C4-2B (cell line): ENCODE results near the gene OR2M5.

ENCODE experiments used
- H3K27ac ChIP-seq: fragments of 450-650 bp; 2 replicates; pipeline ENCODE4 v1.5.1; 2017
- ZFX ChIP-seq: fragments of 450-650 bp; IDR thresholded peaks from 2 replicates; pipeline ENCODE4 v1.6.1; 2017
- TF ChIP-seq, protein P1 (sequence below): fragments of 450-650 bp; conservative IDR thresholded peaks from 2 replicates; pipeline ENCODE4 v1.5.1; 2017; ENCODE audit warnings: mild to moderate bottlenecking

The OR2M5 gene, protein sequence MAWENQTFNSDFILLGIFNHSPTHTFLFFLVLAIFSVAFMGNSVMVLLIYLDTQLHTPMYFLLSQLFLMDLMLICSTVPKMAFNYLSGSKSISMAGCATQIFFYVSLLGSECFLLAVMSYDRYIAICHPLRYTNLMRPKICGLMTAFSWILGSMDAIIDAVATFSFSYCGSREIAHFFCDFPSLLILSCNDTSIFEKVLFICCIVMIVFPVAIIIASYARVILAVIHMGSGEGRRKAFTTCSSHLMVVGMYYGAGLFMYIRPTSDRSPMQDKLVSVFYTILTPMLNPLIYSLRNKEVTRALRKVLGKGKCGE

DNA sequence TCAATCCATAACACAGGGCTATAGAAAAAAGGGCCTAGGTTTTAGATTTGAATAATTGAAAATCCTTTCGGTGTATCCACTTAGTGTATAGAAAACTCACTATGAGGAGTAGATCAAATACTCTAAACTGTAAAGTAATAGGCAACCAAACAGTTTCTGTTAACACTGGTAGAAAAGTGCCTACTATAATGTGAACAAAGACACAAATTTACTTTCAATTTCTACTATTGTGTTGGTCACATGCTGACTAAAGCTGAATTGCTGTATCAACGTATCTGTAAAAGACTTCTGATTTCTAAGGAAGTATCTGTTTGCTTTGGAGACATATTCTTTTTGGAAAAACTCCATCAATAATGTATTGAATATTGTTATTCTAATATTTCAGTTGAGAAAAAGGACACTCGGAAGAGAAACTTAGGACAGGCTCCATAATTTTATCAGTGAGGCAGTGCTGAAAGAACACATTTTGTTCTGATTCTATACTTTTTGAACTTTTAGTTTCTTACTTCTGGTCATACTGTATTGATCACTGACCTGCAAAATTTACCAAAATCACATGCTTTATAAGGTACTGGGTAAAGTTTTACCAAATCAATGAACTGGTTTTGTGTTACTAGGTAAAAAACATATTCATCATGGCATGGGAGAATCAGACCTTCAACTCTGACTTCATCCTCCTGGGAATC lies at the start of gene OR2M5:
Gene OR2M5, plus strand, starts transcription at position 636 of the 686 bp plus-strand sequence. Its CDS starts 0 bp downstream, at position 636.
- H3K27ac ChIP-seq, result no peak within 1 kb of the TSS
- TF ChIP-seq, protein P1, sequence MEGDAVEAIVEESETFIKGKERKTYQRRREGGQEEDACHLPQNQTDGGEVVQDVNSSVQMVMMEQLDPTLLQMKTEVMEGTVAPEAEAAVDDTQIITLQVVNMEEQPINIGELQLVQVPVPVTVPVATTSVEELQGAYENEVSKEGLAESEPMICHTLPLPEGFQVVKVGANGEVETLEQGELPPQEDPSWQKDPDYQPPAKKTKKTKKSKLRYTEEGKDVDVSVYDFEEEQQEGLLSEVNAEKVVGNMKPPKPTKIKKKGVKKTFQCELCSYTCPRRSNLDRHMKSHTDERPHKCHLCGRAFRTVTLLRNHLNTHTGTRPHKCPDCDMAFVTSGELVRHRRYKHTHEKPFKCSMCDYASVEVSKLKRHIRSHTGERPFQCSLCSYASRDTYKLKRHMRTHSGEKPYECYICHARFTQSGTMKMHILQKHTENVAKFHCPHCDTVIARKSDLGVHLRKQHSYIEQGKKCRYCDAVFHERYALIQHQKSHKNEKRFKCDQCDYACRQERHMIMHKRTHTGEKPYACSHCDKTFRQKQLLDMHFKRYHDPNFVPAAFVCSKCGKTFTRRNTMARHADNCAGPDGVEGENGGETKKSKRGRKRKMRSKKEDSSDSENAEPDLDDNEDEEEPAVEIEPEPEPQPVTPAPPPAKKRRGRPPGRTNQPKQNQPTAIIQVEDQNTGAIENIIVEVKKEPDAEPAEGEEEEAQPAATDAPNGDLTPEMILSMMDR, result no peak
- TF ChIP-seq ZFX, result no peak

DNA sequence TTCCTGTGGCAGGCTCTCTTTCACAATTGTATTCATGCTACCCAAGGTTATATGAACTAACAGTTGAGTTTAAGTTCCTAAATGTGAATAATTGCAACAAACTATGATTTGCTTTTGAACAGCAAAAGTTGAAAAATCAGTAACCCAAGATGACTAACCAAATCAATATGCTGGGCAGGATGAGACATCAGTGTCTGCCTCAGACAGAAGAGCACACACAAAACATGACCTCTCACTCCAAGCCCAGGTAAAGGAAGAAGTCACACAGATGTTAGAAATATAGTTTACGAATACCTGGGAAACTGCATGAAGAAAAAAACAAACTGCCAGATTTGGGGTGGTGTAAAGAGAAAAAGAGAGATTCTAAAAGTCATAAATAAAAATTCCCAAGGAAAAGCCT lies 46.4 kb upstream of the OR2M5 start:
- TF ChIP-seq, protein P1, result no peak
- TF ChIP-seq ZFX, result no peak
- H3K27ac ChIP-seq, result no peak overlapping the region

DNA sequence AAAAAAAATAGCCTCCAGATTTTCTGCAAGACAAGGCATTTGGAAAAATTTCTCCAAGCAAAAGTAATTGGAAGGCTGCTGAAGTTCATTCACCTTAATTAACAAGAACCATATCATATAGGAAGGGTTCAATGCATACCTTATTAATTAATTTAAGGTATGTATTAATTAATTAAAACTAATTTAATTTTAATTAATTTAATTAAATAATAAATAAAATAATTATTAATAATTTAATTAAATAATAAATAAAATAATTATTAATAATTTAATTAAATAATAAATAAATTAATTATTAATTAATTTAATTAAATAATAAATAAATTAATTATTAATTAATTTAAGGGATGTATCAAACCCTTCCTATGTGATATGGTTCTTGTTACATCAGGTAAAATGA lies 42.1 kb upstream of the OR2M5 start:
- TF ChIP-seq ZFX, result no peak
- TF ChIP-seq, protein P1, result no peak
- no peak overlapping the region for H3K27ac ChIP-seq

DNA sequence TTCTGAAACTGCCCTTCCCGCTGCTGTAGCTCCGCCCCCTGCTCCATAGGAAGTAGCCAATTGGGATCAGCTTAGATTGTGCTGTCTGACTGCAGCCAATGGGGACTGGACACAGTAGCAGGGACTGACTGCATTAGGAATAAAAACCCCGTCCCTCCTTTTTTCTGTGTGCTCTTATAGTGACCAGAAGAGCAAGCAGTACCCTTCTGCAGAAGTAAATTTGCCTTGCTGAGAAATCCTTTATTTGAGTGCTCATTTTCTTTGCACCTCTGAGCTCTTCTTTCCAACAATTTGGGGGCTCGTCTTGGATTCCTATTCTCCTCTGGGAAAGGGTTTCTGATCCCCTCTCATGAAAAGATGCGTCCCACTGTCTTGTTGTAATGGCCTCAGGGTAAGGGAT lies 33.8 kb upstream of the OR2M5 start:
- TF ChIP-seq ZFX, result no peak
- TF ChIP-seq, protein P1, result no peak
- no peak overlapping the region for H3K27ac ChIP-seq

DNA sequence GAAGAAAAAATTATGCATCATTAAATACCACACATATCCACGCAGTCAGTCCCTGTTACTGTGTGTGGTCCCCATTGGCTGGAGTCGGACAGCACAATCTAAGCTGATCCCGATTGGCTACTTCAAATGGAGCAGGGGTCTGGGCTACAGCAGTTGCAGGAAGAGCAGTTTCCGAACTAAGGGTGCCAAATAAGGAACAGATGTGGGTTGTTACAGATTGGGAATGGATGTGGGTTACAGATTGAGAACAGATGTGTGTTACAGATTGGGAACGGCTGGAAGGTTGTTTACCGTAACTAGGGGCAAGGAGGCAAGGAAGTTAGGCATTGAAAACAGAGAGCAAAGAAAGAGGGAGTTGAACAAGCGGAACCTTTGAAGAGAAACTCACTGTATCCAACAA lies 30.1 kb upstream of the OR2M5 start:
- TF ChIP-seq, protein P1, result no peak
- TF ChIP-seq ZFX, result no peak
- no peak overlapping the region for H3K27ac ChIP-seq

DNA sequence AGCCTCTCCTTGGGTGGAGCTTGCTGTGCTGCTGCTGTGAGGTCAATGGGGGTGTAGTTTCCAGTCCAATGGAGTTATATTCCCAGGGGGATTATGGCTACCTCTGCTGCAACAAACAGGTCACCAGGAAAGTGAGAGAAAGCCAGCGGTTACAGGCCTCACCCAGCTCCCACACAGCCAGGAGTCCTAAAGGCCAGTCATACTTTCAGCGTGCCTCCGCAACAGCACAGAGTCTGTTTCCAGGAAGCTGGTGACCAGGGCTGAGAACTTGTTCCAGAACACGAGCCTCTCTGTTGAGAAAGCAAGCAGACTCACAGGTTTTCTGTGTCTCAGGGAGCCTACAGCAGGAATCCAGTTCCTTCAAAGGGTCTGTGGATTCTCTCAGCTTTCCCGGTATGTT lies 17.3 kb upstream of the OR2M5 start:
- TF ChIP-seq ZFX, result no peak
- TF ChIP-seq, protein P1, result no peak
- no peak overlapping the region for H3K27ac ChIP-seq

DNA sequence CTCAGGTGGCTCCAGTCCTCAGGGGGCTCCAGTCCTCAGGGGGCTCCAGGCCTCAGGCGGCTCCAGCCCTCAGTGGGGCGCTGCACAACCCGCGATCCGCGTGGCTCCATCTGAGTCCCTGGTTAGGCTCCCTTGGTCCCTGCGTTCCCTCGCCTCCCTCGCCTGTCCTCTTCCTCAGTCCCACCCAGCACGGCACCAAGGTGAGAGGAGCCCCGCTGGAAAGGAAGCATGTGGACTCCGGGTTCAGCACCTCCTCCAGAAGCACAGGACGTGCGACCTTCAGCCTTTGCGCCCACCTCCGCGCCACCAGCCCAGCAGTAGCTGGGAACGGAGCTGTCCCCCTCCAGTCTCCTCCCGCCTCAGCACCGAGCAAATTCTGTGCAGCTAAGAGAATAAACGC lies 8.1 kb upstream of the OR2M5 start:
- H3K27ac ChIP-seq, result no peak overlapping the region
- TF ChIP-seq, protein P1, result no peak
- no peak for TF ChIP-seq ZFX
